GM12891 (cell line): Measurements from ENCODE around the gene TEDC1.

Experiments
- DNase-seq: peaks from one replicate; pipeline ENCODE4 v3.0.0; 2011; ENCODE audit warnings: low spot score; ENCODE audit not compliant: insufficient read length
- FAIRE-seq: peaks from 2 replicates; lab custom pipeline; 2011; peaks lifted over from hg19 to GRCh38; lab: Jason Lieb, UNC
- PAX5 ChIP-seq: IDR thresholded peaks from 2 replicates; pipeline ENCODE4 v1.6.1; 2011; ENCODE audit warnings: low read length, moderate library complexity, mild to moderate bottlenecking; ENCODE audit not compliant: insufficient read depth, severe bottlenecking
- POLR2A ChIP-seq: IDR thresholded peaks from 2 replicates; pipeline ENCODE4 v1.6.1; 2011; ENCODE audit warnings: low read depth, low read length, control low read depth
- POLR2AphosphoS5 ChIP-seq: IDR thresholded peaks from 2 replicates; pipeline ENCODE4 v1.6.1; 2011; ENCODE audit warnings: low read depth, low read length, control low read depth
- POU2F2 ChIP-seq: IDR thresholded peaks from 2 replicates; pipeline ENCODE4 v1.6.1; 2011; ENCODE audit warnings: low read depth, mild to moderate bottlenecking, control low read depth, low read length, moderate library complexity
- SPI1 ChIP-seq: IDR thresholded peaks from 2 replicates; pipeline ENCODE4 v1.6.1; 2011; ENCODE audit warnings: low read depth, low read length, control low read depth
- TAF1 ChIP-seq: IDR thresholded peaks from 2 replicates; pipeline ENCODE4 v1.6.1; 2011; ENCODE audit warnings: low read depth, low read length, control low read depth

The TEDC1 gene

GRCh38 chr14:105519946-105520698 is 29.1 kb downstream of the TEDC1 start:
- DNase-seq (no peak), FAIRE-seq (no peak)
- no peak for TF ChIP-seq POLR2AphosphoS5
- TF ChIP-seq POLR2A = no peak
- no peak for TF ChIP-seq PAX5
- TF ChIP-seq SPI1 = no peak
- no peak for TF ChIP-seq POU2F2
- no peak for TF ChIP-seq TAF1

- DNase-seq (no peak), FAIRE-seq (no peak)
- TF ChIP-seq SPI1 (no peak), POU2F2 (no peak), PAX5 (no peak), POLR2AphosphoS5 (no peak), POLR2A (no peak)
Measured at GRCh38 chr14:105525326-105525725, 34.3 kb downstream of the TEDC1 start.

- TF ChIP-seq TAF1 (no peak), PAX5 (no peak), POU2F2 (no peak), POLR2AphosphoS5 (no peak), POLR2A (no peak), SPI1 (no peak)
- FAIRE-seq (no peak), DNase-seq (no peak)
Measured at GRCh38 chr14:105525861-105526775, 35.1 kb downstream of the TEDC1 start, which contains the start of gene TMEM121. TSS of gene TMEM121 (plus strand) at chr14:105526583. CDS start at chr14:105528835, 2,252 bp downstream.

GRCh38 chr14:105526776-105527380 is 35.8 kb downstream of the TEDC1 start:
- no peak for TF ChIP-seq POU2F2
- TF ChIP-seq POLR2A = no peak
- no peak for TF ChIP-seq SPI1
- no peak for TF ChIP-seq PAX5
- TF ChIP-seq TAF1 = no peak
- TF ChIP-seq POLR2AphosphoS5 = no peak
- FAIRE-seq = no peak
- no peak for DNase-seq

- no peak for FAIRE-seq
Measured at GRCh38 chr14:105527381-105527825, 36.4 kb downstream of the TEDC1 start.

GRCh38 chr14:105527826-105528585 is 37.0 kb downstream of the TEDC1 start:
- TF ChIP-seq POU2F2 = no peak
- 0 out of 2 replicates have a peak, but pooled peaks have one; percentile 5 for TF ChIP-seq SPI1
- FAIRE-seq = peak; percentile 87
- DNase-seq = peak; percentile 96

More at GRCh38 chr14:105527381-105527825, 36.4 kb downstream of the TEDC1 start:
- no peak for TF ChIP-seq SPI1
- no peak for TF ChIP-seq TAF1
- no peak for TF ChIP-seq POLR2AphosphoS5
- no peak for TF ChIP-seq POU2F2
- no peak for TF ChIP-seq POLR2A
- no peak for TF ChIP-seq PAX5
- no peak for DNase-seq

GRCh38 chr14:105528586-105529318 is 37.7 kb downstream of the TEDC1 start:
- TF ChIP-seq TAF1 (no peak), POLR2A (no peak), SPI1 (no peak), PAX5 (no peak), POLR2AphosphoS5 (no peak), POU2F2 (no peak)
- no peak for DNase-seq
- no peak for FAIRE-seq

- FAIRE-seq = no peak
- no peak for DNase-seq
- TF ChIP-seq SPI1 (no peak), PAX5 (no peak), POLR2AphosphoS5 (no peak), POU2F2 (no peak), TAF1 (no peak), POLR2A (no peak)
Measured at GRCh38 chr14:105529319-105529568, 38.2 kb downstream of the TEDC1 start.
